ENCODE data around the gene PROC. TPM values are rescaled to one million over a fixed set of nuclear protein-coding genes. Genes with fewer than 3 reads are reported as not detected.
A peak's percentile ranks its signal among the peaks of the same experiment; 100 is the strongest.

Gene PROC
- total and polyA plus RNA-seq, 2 of the 8 experiments (the other 6 are each of a cell fraction or from before 2014, with no cell fraction given) = 1.5 to 1.6 TPM

- FAIRE-seq (no peak), DNase-seq (ENCODE audit: low read depth in 1 of 2, low spot score in 2 of 2) (peak in 1 of 2 experiments; percentile 38)
- no peak overlapping the region for H4K91ac ChIP-seq (replicated peaks; ENCODE audit: insufficient read length, low read length)
- H3K79me1 ChIP-seq (ENCODE audit: low read depth, low read length) = no peaks in the 10 kb centered on the region
- H3K4me3 ChIP-seq (ENCODE audit: extremely low read depth in 1 of 4, insufficient read depth in 2 of 4, low read depth in 3 of 4, low read length in 4 of 4) = no peak overlapping the region
- no peaks in the 10 kb centered on the region for H4K20me1 ChIP-seq (replicated peaks in 1 of 2; ENCODE audit: control insufficient read depth in 1 of 2, insufficient read depth in 2 of 2, low read length in 2 of 2)
- no peak overlapping the region for H3K14ac ChIP-seq (ENCODE audit: insufficient read length)
- peaks cover 10% of the 10 kb centered on the region for H3K23me2 ChIP-seq (ENCODE audit: low read depth, low read length)
- H3K56ac ChIP-seq (replicated peaks; ENCODE audit: insufficient read length, low read depth, low read length) = no peak overlapping the region
- H3K9ac ChIP-seq (replicated peaks in 1 of 4; ENCODE audit: extremely low read depth in 1 of 4, low read depth in 3 of 4, low read length in 3 of 4) = no peak overlapping the region
- no peak overlapping the region for H3K23ac ChIP-seq (ENCODE audit: insufficient read length)
- H2AK5ac ChIP-seq (ENCODE audit: low read depth, low read length) = no peak overlapping the region
- H2BK20ac ChIP-seq (ENCODE audit: low read length) = no peak overlapping the region
- no peaks in the 10 kb centered on the region for H3K79me2 ChIP-seq (ENCODE audit: control insufficient read depth in 1 of 2, insufficient read depth in 2 of 2, low read length in 2 of 2)
- no peak overlapping the region for H3K27ac ChIP-seq (ENCODE audit: low read depth, low read length)
- no peak overlapping the region for H3K18ac ChIP-seq (ENCODE audit: extremely low read depth, low read length)
- no peaks in the 10 kb centered on the region for H3K36me3 ChIP-seq (ENCODE audit: control insufficient read depth in 2 of 4, insufficient read depth in 4 of 4, low read length in 3 of 4)
- H2BK120ac ChIP-seq (replicated peaks; ENCODE audit: low read depth, low read length) = no peak overlapping the region
- H3K4me1 ChIP-seq (replicated peaks in 1 of 4; ENCODE audit: control insufficient read depth in 3 of 4, insufficient read depth in 4 of 4, low read length in 3 of 4) = peaks cover 0 to 13% (median 3%) of the 10 kb centered on the region in 4 experiments; a peak in 4 of 7 replicates
- no peak overlapping the region for H4K5ac ChIP-seq (ENCODE audit: insufficient read length, low read depth, low read length)
- ChIA-PET CTCF (ENCODE audit: partially characterized antibody) (interaction anchor here (9.2 kb wide), 1 partner anchor 11 kb away, joined by 74 read pairs; the partner anchor contains the start of gene PROC), POLR2A (ENCODE audit: partially characterized antibody) (interaction anchor here (1.8 kb wide), 1 partner anchor 44 kb away, joined by 5 read pairs; no protein-coding TSS in a partner anchor)
- no peak overlapping the region for H2BK12ac ChIP-seq (ENCODE audit: low read depth, low read length)
- H2BK15ac ChIP-seq (ENCODE audit: low read length) = no peak overlapping the region
- no peak overlapping the region for H3K4me2 ChIP-seq (ENCODE audit: insufficient read depth in 1 of 2, low read depth in 2 of 2, low read length in 2 of 2)
- no peaks in the 10 kb centered on the region for H3K9me3 ChIP-seq (ENCODE audit: insufficient read depth in 2 of 2, low read depth in 1 of 2, low read length in 1 of 2)
- H2BK5ac ChIP-seq (ENCODE audit: low read depth, low read length) = no peak overlapping the region
- peaks cover 0 to 18% (median 14%) of the 10 kb centered on the region in 4 experiments; a peak in 6 of 7 replicates for H3K27me3 ChIP-seq (replicated peaks in 1 of 4; ENCODE audit: control insufficient read depth in 3 of 4, extremely low read depth in 1 of 4, insufficient read depth in 3 of 4, low read length in 3 of 4)
- no peak overlapping the region for H3K4ac ChIP-seq (replicated peaks; ENCODE audit: insufficient read length, low read depth, low read length)
- WGBS, 2 experiments (ENCODE audit: extremely low coverage in 1 of 2, insufficient coverage in 1 of 2, insufficient read length in 1 of 2, insufficient replicate concordance in 2 of 2, low coverage in 1 of 2, low lambda C conversion rate in 2 of 2, missing lambda C conversion rate in 1 of 2) = 68% methylated on average over 7 of the region's 7 CpGs; no CpG with 5 or more reads in 1 of the 2 experiments
- no peak overlapping the region for H2AFZ ChIP-seq (ENCODE audit: low read length)
- H4K8ac ChIP-seq (ENCODE audit: extremely low read depth, insufficient read depth, low read length) = no peak overlapping the region
- no peak for TF ChIP-seq EZH2 (IDR thresholded peaks at IDR 0.05; ENCODE audit: low read depth, low read length, severe bottlenecking)
- TF ChIP-seq BACH1 (IDR thresholded peaks at IDR 0.05; ENCODE audit: low read length) = no peak
Measured at GRCh38 chr2:127427376-127428056, 9.3 kb downstream of the PROC start.
